ENCODE results near the gene BPIFB1. TPM values are rescaled to one million over a fixed set of nuclear protein-coding genes. Genes with fewer than 3 reads are reported as not detected.

The BPIFB1 gene
- total RNA-seq, 1 experiment from 2014 or later, result not detected

DNA sequence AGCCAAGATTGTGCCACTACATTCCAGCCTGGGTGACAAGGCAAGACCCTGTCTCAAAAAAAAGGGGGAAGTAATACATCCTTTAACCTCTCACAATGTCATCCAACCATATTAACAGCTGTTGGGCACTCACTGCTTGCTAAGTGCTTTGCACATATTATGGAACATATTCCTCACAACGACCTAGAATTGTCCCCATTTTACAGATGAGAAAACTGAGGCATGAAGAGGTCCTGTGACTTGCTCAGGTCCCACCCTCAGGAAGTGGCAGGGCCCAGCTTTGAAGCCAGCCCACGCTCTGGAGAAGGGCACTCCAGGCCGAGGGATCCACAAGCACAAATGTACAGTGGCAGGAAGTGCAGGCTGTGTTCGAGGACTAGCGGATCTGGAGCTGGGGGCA is 33.3 kb downstream of the BPIFB1 start:
- DNase-seq (ENCODE audit: low spot score), result no peak
- no peak for ATAC-seq
- no peak overlapping the region for H3K27ac Mint-ChIP-seq
- CTCF ChIA-PET, result no interaction called here
- no peaks in the 10 kb centered on the region; the same call in 1 of the 2 replicates for H3K27me3 Mint-ChIP-seq (ENCODE audit: low read depth)
- POLR2A ChIA-PET, result no interaction called here
- TF ChIP-seq ZNF671 (CRISPR knock-in tag; IDR thresholded peaks at IDR 0.05), result no peak
- TF ChIP-seq, protein P1, sequence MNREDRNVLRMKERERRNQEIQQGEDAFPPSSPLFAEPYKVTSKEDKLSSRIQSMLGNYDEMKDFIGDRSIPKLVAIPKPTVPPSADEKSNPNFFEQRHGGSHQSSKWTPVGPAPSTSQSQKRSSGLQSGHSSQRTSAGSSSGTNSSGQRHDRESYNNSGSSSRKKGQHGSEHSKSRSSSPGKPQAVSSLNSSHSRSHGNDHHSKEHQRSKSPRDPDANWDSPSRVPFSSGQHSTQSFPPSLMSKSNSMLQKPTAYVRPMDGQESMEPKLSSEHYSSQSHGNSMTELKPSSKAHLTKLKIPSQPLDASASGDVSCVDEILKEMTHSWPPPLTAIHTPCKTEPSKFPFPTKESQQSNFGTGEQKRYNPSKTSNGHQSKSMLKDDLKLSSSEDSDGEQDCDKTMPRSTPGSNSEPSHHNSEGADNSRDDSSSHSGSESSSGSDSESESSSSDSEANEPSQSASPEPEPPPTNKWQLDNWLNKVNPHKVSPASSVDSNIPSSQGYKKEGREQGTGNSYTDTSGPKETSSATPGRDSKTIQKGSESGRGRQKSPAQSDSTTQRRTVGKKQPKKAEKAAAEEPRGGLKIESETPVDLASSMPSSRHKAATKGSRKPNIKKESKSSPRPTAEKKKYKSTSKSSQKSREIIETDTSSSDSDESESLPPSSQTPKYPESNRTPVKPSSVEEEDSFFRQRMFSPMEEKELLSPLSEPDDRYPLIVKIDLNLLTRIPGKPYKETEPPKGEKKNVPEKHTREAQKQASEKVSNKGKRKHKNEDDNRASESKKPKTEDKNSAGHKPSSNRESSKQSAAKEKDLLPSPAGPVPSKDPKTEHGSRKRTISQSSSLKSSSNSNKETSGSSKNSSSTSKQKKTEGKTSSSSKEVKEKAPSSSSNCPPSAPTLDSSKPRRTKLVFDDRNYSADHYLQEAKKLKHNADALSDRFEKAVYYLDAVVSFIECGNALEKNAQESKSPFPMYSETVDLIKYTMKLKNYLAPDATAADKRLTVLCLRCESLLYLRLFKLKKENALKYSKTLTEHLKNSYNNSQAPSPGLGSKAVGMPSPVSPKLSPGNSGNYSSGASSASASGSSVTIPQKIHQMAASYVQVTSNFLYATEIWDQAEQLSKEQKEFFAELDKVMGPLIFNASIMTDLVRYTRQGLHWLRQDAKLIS (CRISPR knock-in tag; IDR thresholded peaks at IDR 0.05; ENCODE audit: borderline replicate concordance), result no peak
- no peak for TF ChIP-seq SMAD4 (CRISPR knock-in tag; IDR thresholded peaks at IDR 0.05)
- TF ChIP-seq NR3C1 (CRISPR knock-in tag; conservative IDR thresholded peaks at IDR 0.05; ENCODE audit: low read depth), result no peak
- TF ChIP-seq, protein P2, sequence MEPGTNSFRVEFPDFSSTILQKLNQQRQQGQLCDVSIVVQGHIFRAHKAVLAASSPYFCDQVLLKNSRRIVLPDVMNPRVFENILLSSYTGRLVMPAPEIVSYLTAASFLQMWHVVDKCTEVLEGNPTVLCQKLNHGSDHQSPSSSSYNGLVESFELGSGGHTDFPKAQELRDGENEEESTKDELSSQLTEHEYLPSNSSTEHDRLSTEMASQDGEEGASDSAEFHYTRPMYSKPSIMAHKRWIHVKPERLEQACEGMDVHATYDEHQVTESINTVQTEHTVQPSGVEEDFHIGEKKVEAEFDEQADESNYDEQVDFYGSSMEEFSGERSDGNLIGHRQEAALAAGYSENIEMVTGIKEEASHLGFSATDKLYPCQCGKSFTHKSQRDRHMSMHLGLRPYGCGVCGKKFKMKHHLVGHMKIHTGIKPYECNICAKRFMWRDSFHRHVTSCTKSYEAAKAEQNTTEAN (CRISPR knock-in tag; IDR thresholded peaks at IDR 0.05), result no peak
- TF ChIP-seq TEAD4 (CRISPR knock-in tag; IDR thresholded peaks at IDR 0.05), result no peak
- no peak for TF ChIP-seq IRF2 (CRISPR knock-in tag; IDR thresholded peaks at IDR 0.05; ENCODE audit: borderline replicate concordance, low read depth)
- TF ChIP-seq, protein P3, sequence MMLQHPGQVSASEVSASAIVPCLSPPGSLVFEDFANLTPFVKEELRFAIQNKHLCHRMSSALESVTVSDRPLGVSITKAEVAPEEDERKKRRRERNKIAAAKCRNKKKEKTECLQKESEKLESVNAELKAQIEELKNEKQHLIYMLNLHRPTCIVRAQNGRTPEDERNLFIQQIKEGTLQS (CRISPR knock-in tag; conservative IDR thresholded peaks at IDR 0.05), result no peak
- TF ChIP-seq, protein P4, sequence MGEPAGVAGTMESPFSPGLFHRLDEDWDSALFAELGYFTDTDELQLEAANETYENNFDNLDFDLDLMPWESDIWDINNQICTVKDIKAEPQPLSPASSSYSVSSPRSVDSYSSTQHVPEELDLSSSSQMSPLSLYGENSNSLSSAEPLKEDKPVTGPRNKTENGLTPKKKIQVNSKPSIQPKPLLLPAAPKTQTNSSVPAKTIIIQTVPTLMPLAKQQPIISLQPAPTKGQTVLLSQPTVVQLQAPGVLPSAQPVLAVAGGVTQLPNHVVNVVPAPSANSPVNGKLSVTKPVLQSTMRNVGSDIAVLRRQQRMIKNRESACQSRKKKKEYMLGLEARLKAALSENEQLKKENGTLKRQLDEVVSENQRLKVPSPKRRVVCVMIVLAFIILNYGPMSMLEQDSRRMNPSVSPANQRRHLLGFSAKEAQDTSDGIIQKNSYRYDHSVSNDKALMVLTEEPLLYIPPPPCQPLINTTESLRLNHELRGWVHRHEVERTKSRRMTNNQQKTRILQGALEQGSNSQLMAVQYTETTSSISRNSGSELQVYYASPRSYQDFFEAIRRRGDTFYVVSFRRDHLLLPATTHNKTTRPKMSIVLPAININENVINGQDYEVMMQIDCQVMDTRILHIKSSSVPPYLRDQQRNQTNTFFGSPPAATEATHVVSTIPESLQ (CRISPR knock-in tag; IDR thresholded peaks at IDR 0.05), result no peak
- H3K9me3 Mint-ChIP-seq, result no peaks in the 10 kb centered on the region
- no peak overlapping the region for H3K4me3 Mint-ChIP-seq
- no peaks in the 10 kb centered on the region for H3K4me1 Mint-ChIP-seq
- no peaks in the 10 kb centered on the region for H3K36me3 Mint-ChIP-seq

DNA sequence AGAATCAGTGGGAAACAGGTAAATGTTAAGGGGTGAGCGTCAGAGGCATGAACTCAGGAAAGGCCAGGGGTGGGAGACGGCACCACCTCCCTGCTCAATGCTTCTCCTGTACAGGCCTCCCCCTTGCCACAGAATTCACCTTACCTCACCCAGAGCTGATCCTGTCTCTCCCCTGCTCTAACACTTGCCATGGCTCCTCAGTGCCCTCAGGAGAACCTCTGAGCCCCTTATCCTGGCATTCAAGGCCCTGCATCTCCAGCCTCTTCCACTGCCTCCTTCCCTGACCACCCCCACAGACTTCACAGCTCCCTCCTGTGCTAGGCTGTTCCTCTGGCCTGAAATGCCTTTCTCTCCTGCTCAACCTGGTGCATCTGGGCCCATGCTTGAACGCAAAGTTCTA is 33.9 kb downstream of the BPIFB1 start:
- CTCF ChIA-PET, result no interaction called here
- DNase-seq (ENCODE audit: low spot score) (no peak), ATAC-seq (no peak)
- Mint-ChIP-seq H3K27me3 (ENCODE audit: low read depth) (no peaks in the 10 kb centered on the region; the same call in 1 of the 2 replicates), H3K4me3 (no peak overlapping the region), H3K4me1 (no peaks in the 10 kb centered on the region), H3K9me3 (no peaks in the 10 kb centered on the region), H3K36me3 (no peaks in the 10 kb centered on the region), H3K27ac (no peak overlapping the region)
- POLR2A ChIA-PET, result no interaction called here
- TF ChIP-seq, protein P2 (CRISPR knock-in tag; IDR thresholded peaks at IDR 0.05), result no peak
- TF ChIP-seq, protein P5, sequence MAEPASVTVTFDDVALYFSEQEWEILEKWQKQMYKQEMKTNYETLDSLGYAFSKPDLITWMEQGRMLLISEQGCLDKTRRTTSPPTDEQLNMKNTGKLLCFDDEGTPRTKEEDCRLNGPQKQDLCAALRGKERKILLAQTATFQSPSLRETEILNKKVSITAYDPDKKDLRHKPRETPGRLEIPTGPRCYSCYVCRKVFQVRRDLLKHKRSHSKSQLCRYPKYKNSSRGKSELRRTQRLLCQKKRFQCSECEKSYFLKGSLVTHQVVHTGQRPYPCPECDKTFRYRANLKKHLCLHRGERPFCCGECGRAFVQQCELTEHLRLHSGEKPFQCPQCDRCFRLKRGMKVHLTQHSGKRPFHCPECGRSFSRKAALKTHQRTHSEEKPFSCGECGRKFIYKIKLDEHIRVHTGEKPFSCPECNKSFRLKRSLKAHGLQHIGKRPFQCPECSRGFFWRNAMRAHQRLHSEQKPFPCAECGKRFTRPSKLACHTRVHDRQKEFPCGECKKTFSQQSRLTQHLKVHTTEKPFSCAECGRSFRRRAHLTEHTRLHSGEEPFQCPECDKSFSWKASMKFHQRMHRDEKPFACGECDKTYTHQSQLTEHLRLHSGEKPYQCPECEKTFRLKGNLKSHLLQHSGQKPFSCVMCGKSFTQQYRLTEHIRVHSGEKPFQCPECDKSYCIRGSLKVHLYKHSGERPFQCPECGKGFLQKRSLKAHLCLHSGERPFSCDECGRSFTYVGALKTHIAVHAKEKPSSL (CRISPR knock-in tag; conservative IDR thresholded peaks at IDR 0.05), result no peak
- no peak for TF ChIP-seq ZNF416 (CRISPR knock-in tag; IDR thresholded peaks at IDR 0.05)
- no peak for TF ChIP-seq TEAD1 (CRISPR knock-in tag; IDR thresholded peaks at IDR 0.05)
- TF ChIP-seq, protein P6, sequence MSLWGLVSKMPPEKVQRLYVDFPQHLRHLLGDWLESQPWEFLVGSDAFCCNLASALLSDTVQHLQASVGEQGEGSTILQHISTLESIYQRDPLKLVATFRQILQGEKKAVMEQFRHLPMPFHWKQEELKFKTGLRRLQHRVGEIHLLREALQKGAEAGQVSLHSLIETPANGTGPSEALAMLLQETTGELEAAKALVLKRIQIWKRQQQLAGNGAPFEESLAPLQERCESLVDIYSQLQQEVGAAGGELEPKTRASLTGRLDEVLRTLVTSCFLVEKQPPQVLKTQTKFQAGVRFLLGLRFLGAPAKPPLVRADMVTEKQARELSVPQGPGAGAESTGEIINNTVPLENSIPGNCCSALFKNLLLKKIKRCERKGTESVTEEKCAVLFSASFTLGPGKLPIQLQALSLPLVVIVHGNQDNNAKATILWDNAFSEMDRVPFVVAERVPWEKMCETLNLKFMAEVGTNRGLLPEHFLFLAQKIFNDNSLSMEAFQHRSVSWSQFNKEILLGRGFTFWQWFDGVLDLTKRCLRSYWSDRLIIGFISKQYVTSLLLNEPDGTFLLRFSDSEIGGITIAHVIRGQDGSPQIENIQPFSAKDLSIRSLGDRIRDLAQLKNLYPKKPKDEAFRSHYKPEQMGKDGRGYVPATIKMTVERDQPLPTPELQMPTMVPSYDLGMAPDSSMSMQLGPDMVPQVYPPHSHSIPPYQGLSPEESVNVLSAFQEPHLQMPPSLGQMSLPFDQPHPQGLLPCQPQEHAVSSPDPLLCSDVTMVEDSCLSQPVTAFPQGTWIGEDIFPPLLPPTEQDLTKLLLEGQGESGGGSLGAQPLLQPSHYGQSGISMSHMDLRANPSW (CRISPR knock-in tag; conservative IDR thresholded peaks at IDR 0.05; ENCODE audit: low read depth), result no peak
- TF ChIP-seq, protein P7, sequence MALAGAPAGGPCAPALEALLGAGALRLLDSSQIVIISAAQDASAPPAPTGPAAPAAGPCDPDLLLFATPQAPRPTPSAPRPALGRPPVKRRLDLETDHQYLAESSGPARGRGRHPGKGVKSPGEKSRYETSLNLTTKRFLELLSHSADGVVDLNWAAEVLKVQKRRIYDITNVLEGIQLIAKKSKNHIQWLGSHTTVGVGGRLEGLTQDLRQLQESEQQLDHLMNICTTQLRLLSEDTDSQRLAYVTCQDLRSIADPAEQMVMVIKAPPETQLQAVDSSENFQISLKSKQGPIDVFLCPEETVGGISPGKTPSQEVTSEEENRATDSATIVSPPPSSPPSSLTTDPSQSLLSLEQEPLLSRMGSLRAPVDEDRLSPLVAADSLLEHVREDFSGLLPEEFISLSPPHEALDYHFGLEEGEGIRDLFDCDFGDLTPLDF (CRISPR knock-in tag; IDR thresholded peaks at IDR 0.05), result no peak
- no peak for TF ChIP-seq SOX15 (CRISPR knock-in tag; IDR thresholded peaks at IDR 0.05)
- TF ChIP-seq NFYB (CRISPR knock-in tag; conservative IDR thresholded peaks at IDR 0.05; ENCODE audit: low read depth), result no peak
- TF ChIP-seq, protein P8, sequence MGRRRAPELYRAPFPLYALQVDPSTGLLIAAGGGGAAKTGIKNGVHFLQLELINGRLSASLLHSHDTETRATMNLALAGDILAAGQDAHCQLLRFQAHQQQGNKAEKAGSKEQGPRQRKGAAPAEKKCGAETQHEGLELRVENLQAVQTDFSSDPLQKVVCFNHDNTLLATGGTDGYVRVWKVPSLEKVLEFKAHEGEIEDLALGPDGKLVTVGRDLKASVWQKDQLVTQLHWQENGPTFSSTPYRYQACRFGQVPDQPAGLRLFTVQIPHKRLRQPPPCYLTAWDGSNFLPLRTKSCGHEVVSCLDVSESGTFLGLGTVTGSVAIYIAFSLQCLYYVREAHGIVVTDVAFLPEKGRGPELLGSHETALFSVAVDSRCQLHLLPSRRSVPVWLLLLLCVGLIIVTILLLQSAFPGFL (CRISPR knock-in tag; IDR thresholded peaks at IDR 0.05; ENCODE audit: borderline replicate concordance), result no peak
